Measurements from ENCODE around the gene RSAD1. TPM values are rescaled to one million over a fixed set of nuclear protein-coding genes. Genes with fewer than 3 reads are reported as not detected.

Gene RSAD1
- total and polyA plus RNA-seq, 2 donors (not counting 3 experiments of a cell fraction or from before 2014, with no cell fraction given), result 20.3 to 35.5 TPM

DNA sequence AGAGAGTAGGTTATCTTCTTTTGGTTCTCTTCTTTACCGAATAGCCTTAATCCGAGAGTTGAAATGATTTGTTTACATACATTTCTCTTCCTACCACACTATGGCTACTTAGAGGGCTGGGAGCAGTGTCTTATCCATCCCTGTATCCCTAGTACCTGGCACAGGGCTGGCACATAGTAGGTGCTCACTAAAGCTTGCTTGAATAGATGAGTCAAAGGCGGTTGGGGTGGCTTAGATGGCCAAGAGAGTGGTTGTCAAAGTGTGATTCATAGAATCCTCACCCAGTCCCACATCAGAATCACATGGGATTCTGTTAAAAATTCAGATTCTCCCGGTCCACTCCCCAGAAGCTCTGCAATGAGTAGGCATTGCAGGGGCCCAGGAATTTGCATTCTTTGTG, 21.0 kb upstream of the RSAD1 start:
- no peak overlapping the region for H2AFZ ChIP-seq (ENCODE audit: low read depth, low read length)
- no peaks in the 10 kb centered on the region for H3K4me1 ChIP-seq (ENCODE audit: control insufficient read depth, extremely low read depth, insufficient read depth, low read length)
- intact Hi-C loops (cut with micrococcal nuclease), result no loop called here
- H3K27ac ChIP-seq (ENCODE audit: insufficient read depth, low read depth, low read length), result no peak overlapping the region
- BruUV-seq (replicated peaks), result no TSS peak
- H3K9ac ChIP-seq (replicated peaks; ENCODE audit: extremely low read depth, insufficient read depth, low read length), result no peak overlapping the region
- no peaks in the 10 kb centered on the region for H3K79me2 ChIP-seq (ENCODE audit: control insufficient read depth, insufficient read depth, low read length)
- H3K9me3 ChIP-seq (replicated peaks; ENCODE audit: control insufficient read depth, insufficient read depth, low read length), result no peaks in the 10 kb centered on the region
- H3K4me3 ChIP-seq (replicated peaks in 1 of 3; ENCODE audit: insufficient read depth in 1 of 3, low read depth in 1 of 3, low read length in 3 of 3), result no peak overlapping the region
- no peaks in the 10 kb centered on the region for H3K27me3 ChIP-seq (ENCODE audit: control insufficient read depth in 2 of 2, insufficient read depth in 2 of 2, low read length in 2 of 2)
- no peaks in the 10 kb centered on the region for H3K36me3 ChIP-seq (ENCODE audit: control insufficient read depth in 2 of 2, extremely low read depth in 1 of 2, insufficient read depth in 2 of 2, low read length in 2 of 2)
- CTCF ChIA-PET, result interaction anchor here (0.7 to 1.6 kb wide), 3 partner anchors 13 to 60 kb away, joined by 3 read pairs; partner anchors contain the start of gene LRRC59
- TF ChIP-seq POLR2A (IDR thresholded peaks at IDR 0.05; ENCODE audit: low read depth, low read length) (no peak), FOS (IDR thresholded peaks at IDR 0.05; ENCODE audit: borderline replicate concordance, insufficient read depth, low read length) (no peak)
- TF ChIP-seq, protein P1, sequence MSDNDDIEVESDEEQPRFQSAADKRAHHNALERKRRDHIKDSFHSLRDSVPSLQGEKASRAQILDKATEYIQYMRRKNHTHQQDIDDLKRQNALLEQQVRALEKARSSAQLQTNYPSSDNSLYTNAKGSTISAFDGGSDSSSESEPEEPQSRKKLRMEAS (IDR thresholded peaks at IDR 0.05; ENCODE audit: insufficient read depth, insufficient read length), result no peak
- no peaks in the 10 kb centered on the region for H3K9me1 ChIP-seq (replicated peaks; ENCODE audit: control insufficient read depth, extremely low read depth, insufficient read depth, low read length)
- FAIRE-seq (no peak), DNase-seq (ENCODE audit: low read depth, low spot score) (no peak)
- dilution Hi-C loops (cut with MboI; ENCODE audit: extremely low pct_ligation_motif_present, low sequenced_read_pairs), result no loop called here
- POLR2A ChIA-PET, result no interaction called here
- no peak overlapping the region for H3K4me2 ChIP-seq (ENCODE audit: insufficient read depth, low read length)
- H4K20me1 ChIP-seq (replicated peaks; ENCODE audit: control insufficient read depth, extremely low read depth, insufficient read depth, low read length), result no peaks in the 10 kb centered on the region

DNA sequence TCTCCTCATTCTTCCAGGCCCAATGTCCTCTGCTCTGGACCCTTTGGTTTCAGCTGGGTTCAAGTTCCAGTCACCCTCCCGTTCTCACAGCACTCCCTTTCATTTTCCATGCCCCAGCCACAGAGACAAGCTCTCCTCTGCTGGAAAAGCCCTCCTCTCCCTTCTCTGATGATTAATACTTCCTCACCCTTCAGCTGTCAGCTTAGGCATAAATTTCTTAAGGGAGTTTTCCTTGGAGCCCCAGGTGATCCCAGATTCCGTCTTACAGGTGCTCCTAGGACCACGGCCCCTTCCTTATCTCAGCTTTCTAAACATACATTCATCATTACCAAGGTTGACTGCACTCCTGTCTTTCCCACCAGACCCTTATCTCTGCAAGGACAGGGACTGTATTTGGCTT, 20.4 kb upstream of the RSAD1 start:
- H3K9me3 ChIP-seq (replicated peaks; ENCODE audit: control insufficient read depth, insufficient read depth, low read length), result no peaks in the 10 kb centered on the region
- CTCF ChIA-PET, result interaction anchor here (1.1 to 1.6 kb wide), 3 partner anchors 11 to 61 kb away, joined by 3 read pairs; partner anchors contain the start of gene LRRC59
- H3K4me2 ChIP-seq (ENCODE audit: insufficient read depth, low read length), result no peak overlapping the region
- H4K20me1 ChIP-seq (replicated peaks; ENCODE audit: control insufficient read depth, extremely low read depth, insufficient read depth, low read length), result no peaks in the 10 kb centered on the region
- no peaks in the 10 kb centered on the region for H3K4me1 ChIP-seq (ENCODE audit: control insufficient read depth, extremely low read depth, insufficient read depth, low read length)
- no peaks in the 10 kb centered on the region for H3K36me3 ChIP-seq (ENCODE audit: control insufficient read depth in 2 of 2, extremely low read depth in 1 of 2, insufficient read depth in 2 of 2, low read length in 2 of 2)
- BruUV-seq (replicated peaks), result no TSS peak
- no peak overlapping the region for H3K4me3 ChIP-seq (replicated peaks in 1 of 3; ENCODE audit: insufficient read depth in 1 of 3, low read depth in 1 of 3, low read length in 3 of 3)
- H3K9ac ChIP-seq (replicated peaks; ENCODE audit: extremely low read depth, insufficient read depth, low read length), result no peak overlapping the region
- TF ChIP-seq GATA2 (IDR thresholded peaks at IDR 0.05; ENCODE audit: insufficient read depth, insufficient read length, low read depth, low read length) (no peak), MYC (IDR thresholded peaks at IDR 0.05; ENCODE audit: low read depth, low read length) (no peak), JUN (IDR thresholded peaks at IDR 0.05; ENCODE audit: borderline replicate concordance, insufficient read depth, insufficient read length, low read depth) (no peak), POLR2AphosphoS5 (IDR thresholded peaks at IDR 0.05; ENCODE audit: insufficient read depth, low read depth, low read length) (no peak), EZH2 (IDR thresholded peaks at IDR 0.05; ENCODE audit: borderline replicate concordance, low read depth, low read length, severe bottlenecking) (no peak), FOS (IDR thresholded peaks at IDR 0.05; ENCODE audit: borderline replicate concordance, insufficient read depth, low read length) (no peak), POLR2A (IDR thresholded peaks at IDR 0.05; ENCODE audit: low read depth, low read length) (no peak)
- TF ChIP-seq, protein P2, sequence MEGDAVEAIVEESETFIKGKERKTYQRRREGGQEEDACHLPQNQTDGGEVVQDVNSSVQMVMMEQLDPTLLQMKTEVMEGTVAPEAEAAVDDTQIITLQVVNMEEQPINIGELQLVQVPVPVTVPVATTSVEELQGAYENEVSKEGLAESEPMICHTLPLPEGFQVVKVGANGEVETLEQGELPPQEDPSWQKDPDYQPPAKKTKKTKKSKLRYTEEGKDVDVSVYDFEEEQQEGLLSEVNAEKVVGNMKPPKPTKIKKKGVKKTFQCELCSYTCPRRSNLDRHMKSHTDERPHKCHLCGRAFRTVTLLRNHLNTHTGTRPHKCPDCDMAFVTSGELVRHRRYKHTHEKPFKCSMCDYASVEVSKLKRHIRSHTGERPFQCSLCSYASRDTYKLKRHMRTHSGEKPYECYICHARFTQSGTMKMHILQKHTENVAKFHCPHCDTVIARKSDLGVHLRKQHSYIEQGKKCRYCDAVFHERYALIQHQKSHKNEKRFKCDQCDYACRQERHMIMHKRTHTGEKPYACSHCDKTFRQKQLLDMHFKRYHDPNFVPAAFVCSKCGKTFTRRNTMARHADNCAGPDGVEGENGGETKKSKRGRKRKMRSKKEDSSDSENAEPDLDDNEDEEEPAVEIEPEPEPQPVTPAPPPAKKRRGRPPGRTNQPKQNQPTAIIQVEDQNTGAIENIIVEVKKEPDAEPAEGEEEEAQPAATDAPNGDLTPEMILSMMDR (IDR thresholded peaks at IDR 0.05; ENCODE audit: extremely low read depth in 1 of 2, insufficient read depth in 1 of 2, low read depth in 1 of 2, low read length in 2 of 2), result no peak
- FAIRE-seq (no peak), DNase-seq (ENCODE audit: low read depth, low spot score) (no peak)
- H3K27me3 ChIP-seq (ENCODE audit: control insufficient read depth in 2 of 2, insufficient read depth in 2 of 2, low read length in 2 of 2), result no peaks in the 10 kb centered on the region
- no peak overlapping the region for H2AFZ ChIP-seq (ENCODE audit: low read depth, low read length)
- POLR2A ChIA-PET, result no interaction called here
- H3K9me1 ChIP-seq (replicated peaks; ENCODE audit: control insufficient read depth, extremely low read depth, insufficient read depth, low read length), result no peaks in the 10 kb centered on the region
- intact Hi-C loops (cut with micrococcal nuclease), result no loop called here
- H3K27ac ChIP-seq (ENCODE audit: insufficient read depth, low read depth, low read length), result no peak overlapping the region
- H3K79me2 ChIP-seq (ENCODE audit: control insufficient read depth, insufficient read depth, low read length), result no peaks in the 10 kb centered on the region
- dilution Hi-C loops (cut with MboI; ENCODE audit: extremely low pct_ligation_motif_present, low sequenced_read_pairs), result no loop called here
